Activated CD4-positive, alpha-beta memory T cell treated with anti-CD3 and anti-CD28 coated beads for 36 hours (primary cell): ENCODE results near the gene LMAN1. TPM values are rescaled to one million over a fixed set of nuclear protein-coding genes. Genes with fewer than 3 reads are reported as not detected.

ENCODE experiments used
- CTCF ChIA-PET: fragments of 350-600 bp; sonication (Branson Sonifier 250); formaldehyde crosslinking; loops from one replicate; lab custom pipeline; 2021; ENCODE audit warnings: antibody characterized with exemption, inconsistent platforms; lab: Charles Lee
- POLR2A ChIA-PET: fragments of 350-600 bp; sonication (Branson Sonifier 250); formaldehyde crosslinking; loops from one replicate; lab custom pipeline; 2021; ENCODE audit warnings: antibody characterized with exemption; lab: Charles Lee
- DNase-seq: peaks from one replicate; pipeline ENCODE4 v3.0.0-alpha.2; 2020
- H3K27ac Mint-ChIP-seq: one replicate; pipeline ENCODE4 v1.8.0; 2021; ENCODE audit warnings: mixed read lengths
- H3K27me3 Mint-ChIP-seq: one replicate; pipeline ENCODE4 v1.8.0; 2021; ENCODE audit warnings: mixed read lengths
- H3K36me3 Mint-ChIP-seq: one replicate; pipeline ENCODE4 v1.8.0; 2021; ENCODE audit warnings: mixed read lengths
- H3K4me1 Mint-ChIP-seq: one replicate; pipeline ENCODE4 v1.8.0; 2021; ENCODE audit warnings: low read depth, mixed read lengths
- H3K4me3 Mint-ChIP-seq: one replicate; pipeline ENCODE4 v1.8.0; 2021; ENCODE audit warnings: mild to moderate bottlenecking, mixed read lengths
- H3K9me3 Mint-ChIP-seq: one replicate; pipeline ENCODE4 v1.8.0; 2021; ENCODE audit warnings: mixed read lengths
- intact Hi-C: fragments of 100-400 bp; cut with micrococcal nuclease; formaldehyde crosslinking; loops from one replicate; pipeline ENCODE4 v1.15.1; 2023
- total RNA-seq, 2 experiments: library from RNA; stranded (reverse); gene quantifications; one replicate each; pipeline ENCODE4 v1.2.3, GENCODE V29; 2021

The LMAN1 gene
- total RNA-seq, 2 experiments from 2014 or later, result 155 to 158 TPM

GRCh38 chr18:59383851-59384250 lies 24.8 kb upstream of the LMAN1 start:
- H3K4me3 Mint-ChIP-seq, result no peak overlapping the region
- H3K27ac Mint-ChIP-seq, result no peak overlapping the region
- DNase-seq, result no peak
- CTCF ChIA-PET, result interaction anchor here (0.6 to 4.6 kb wide), 3 partner anchors 19 to 607 kb away, joined by 3 to 20 read pairs (median 3); no protein-coding TSS in a partner anchor
- no peaks in the 10 kb centered on the region for H3K36me3 Mint-ChIP-seq
- peaks cover 11% of the 10 kb centered on the region for H3K27me3 Mint-ChIP-seq
- H3K4me1 Mint-ChIP-seq, result no peaks in the 10 kb centered on the region
- POLR2A ChIA-PET, result no interaction called here
- intact Hi-C loops, result no loop called here
- H3K9me3 Mint-ChIP-seq, result no peaks in the 10 kb centered on the region

- CTCF ChIA-PET, result interaction anchor here (4.6 kb wide), 1 partner anchor 20 kb away, joined by 20 read pairs; no protein-coding TSS in a partner anchor
- no peak overlapping the region for H3K4me3 Mint-ChIP-seq
- peaks cover 19% of the 10 kb centered on the region for H3K27me3 Mint-ChIP-seq
- no peak overlapping the region for H3K27ac Mint-ChIP-seq
- intact Hi-C loops, result no loop called here
- no peaks in the 10 kb centered on the region for H3K36me3 Mint-ChIP-seq
- H3K4me1 Mint-ChIP-seq, result peaks cover 10% of the 10 kb centered on the region
- no peaks in the 10 kb centered on the region for H3K9me3 Mint-ChIP-seq
- POLR2A ChIA-PET, result no interaction called here
- no peak for DNase-seq
These were observed 23.3 kb upstream of the LMAN1 start for GRCh38 chr18:59382383-59382782.

GRCh38 chr18:59381949-59382348 lies 22.9 kb upstream of the LMAN1 start:
- Mint-ChIP-seq H3K27ac (no peak overlapping the region), H3K4me3 (no peak overlapping the region), H3K27me3 (peaks cover 19% of the 10 kb centered on the region), H3K4me1 (peaks cover 10% of the 10 kb centered on the region), H3K9me3 (no peaks in the 10 kb centered on the region), H3K36me3 (no peaks in the 10 kb centered on the region)
- POLR2A ChIA-PET, result no interaction called here
- intact Hi-C loops, result no loop called here
- no peak for DNase-seq
- CTCF ChIA-PET, result interaction anchor here (4.6 kb wide), 1 partner anchor 20 kb away, joined by 20 read pairs; no protein-coding TSS in a partner anchor

GRCh38 chr18:59380706-59381105 lies 21.6 kb upstream of the LMAN1 start:
- Mint-ChIP-seq H3K9me3 (no peaks in the 10 kb centered on the region), H3K27me3 (peaks cover 19% of the 10 kb centered on the region), H3K36me3 (no peaks in the 10 kb centered on the region), H3K4me3 (no peak overlapping the region), H3K27ac (no peak overlapping the region), H3K4me1 (peaks cover 10% of the 10 kb centered on the region)
- ChIA-PET POLR2A (interaction anchor here (1.0 kb wide), 1 partner anchor 21 kb away, joined by 3 read pairs; the partner anchor contains the start of gene LMAN1), CTCF (interaction anchor here (4.6 kb wide), 1 partner anchor 22 kb away, joined by 20 read pairs; no protein-coding TSS in a partner anchor)
- intact Hi-C loops, result no loop called here
- no peak for DNase-seq

- intact Hi-C loops, result no loop called here
- POLR2A ChIA-PET, result interaction anchor here (1.0 kb wide), 1 partner anchor 20 kb away, joined by 3 read pairs; the partner anchor contains the start of gene LMAN1
- Mint-ChIP-seq H3K36me3 (no peaks in the 10 kb centered on the region), H3K9me3 (no peaks in the 10 kb centered on the region), H3K4me1 (peaks cover 10% of the 10 kb centered on the region), H3K27me3 (peaks cover 19% of the 10 kb centered on the region), H3K4me3 (no peak overlapping the region), H3K27ac (no peak overlapping the region)
- CTCF ChIA-PET, result no interaction called here
- no peak for DNase-seq
These were observed 20.9 kb upstream of the LMAN1 start for GRCh38 chr18:59379772-59380522.

GRCh38 chr18:59377613-59378337 lies 18.7 kb upstream of the LMAN1 start:
- no peak for DNase-seq
- intact Hi-C loops, result no loop called here
- H3K4me3 Mint-ChIP-seq, result no peak overlapping the region
- peaks cover 32% of the 10 kb centered on the region for H3K27me3 Mint-ChIP-seq
- CTCF ChIA-PET, result interaction anchor here (0.8 kb wide), 1 partner anchor 24 kb away, joined by 3 read pairs; no protein-coding TSS in a partner anchor
- H3K4me1 Mint-ChIP-seq, result peaks cover 10% of the 10 kb centered on the region
- H3K36me3 Mint-ChIP-seq, result no peaks in the 10 kb centered on the region
- no peak overlapping the region for H3K27ac Mint-ChIP-seq
- POLR2A ChIA-PET, result no interaction called here
- H3K9me3 Mint-ChIP-seq, result no peaks in the 10 kb centered on the region

- H3K36me3 Mint-ChIP-seq, result no peaks in the 10 kb centered on the region
- ChIA-PET POLR2A (no interaction called here), CTCF (no interaction called here)
- H3K27me3 Mint-ChIP-seq, result peaks cover 39% of the 10 kb centered on the region
- H3K9me3 Mint-ChIP-seq, result no peaks in the 10 kb centered on the region
- no peak overlapping the region for H3K27ac Mint-ChIP-seq
- H3K4me1 Mint-ChIP-seq, result peaks cover 10% of the 10 kb centered on the region
- no peak overlapping the region for H3K4me3 Mint-ChIP-seq
- intact Hi-C loops, result no loop called here
- no peak for DNase-seq
These were observed 17.4 kb upstream of the LMAN1 start for GRCh38 chr18:59376351-59376935.

GRCh38 chr18:59374128-59374527 lies 15.1 kb upstream of the LMAN1 start:
- no peak overlapping the region for H3K27ac Mint-ChIP-seq

GRCh38 chr18:59372975-59373374 lies 13.9 kb upstream of the LMAN1 start:
- Mint-ChIP-seq H3K9me3 (no peaks in the 10 kb centered on the region), H3K4me3 (no peak overlapping the region), H3K27ac (no peak overlapping the region), H3K4me1 (peaks cover 6% of the 10 kb centered on the region), H3K27me3 (peaks cover 26% of the 10 kb centered on the region), H3K36me3 (no peaks in the 10 kb centered on the region)
- DNase-seq, result no peak
- ChIA-PET CTCF (interaction anchor here (0.7 kb wide), 1 partner anchor 1974 kb away, joined by 3 read pairs; no protein-coding TSS in a partner anchor), POLR2A (no interaction called here)
- intact Hi-C loops, result no loop called here

More at GRCh38 chr18:59374128-59374527, 15.1 kb upstream of the LMAN1 start:
- H3K27me3 Mint-ChIP-seq, result peaks cover 34% of the 10 kb centered on the region
- ChIA-PET POLR2A (no interaction called here), CTCF (interaction anchor here (0.9 kb wide), 1 partner anchor 106 kb away, joined by 3 read pairs; no protein-coding TSS in a partner anchor)
- H3K36me3 Mint-ChIP-seq, result no peaks in the 10 kb centered on the region
- DNase-seq, result no peak
- H3K4me3 Mint-ChIP-seq, result no peak overlapping the region
- intact Hi-C loops, result no loop called here
- H3K4me1 Mint-ChIP-seq, result peaks cover 10% of the 10 kb centered on the region
- H3K9me3 Mint-ChIP-seq, result no peaks in the 10 kb centered on the region

GRCh38 chr18:59360381-59360780 lies 1.3 kb upstream of the LMAN1 start:
- H3K4me3 Mint-ChIP-seq, result peak overlapping the region; percentile 45
- H3K36me3 Mint-ChIP-seq, result peaks cover 13% of the 10 kb centered on the region
- peaks cover 20% of the 10 kb centered on the region for H3K4me1 Mint-ChIP-seq
- DNase-seq, result no peak
- ChIA-PET CTCF (interaction anchor here (0.9 to 1.7 kb wide), 2 partner anchors 15 to 42 kb away, joined by 3 to 9 read pairs; no protein-coding TSS in a partner anchor), POLR2A (interaction anchor here (0.7 to 1.4 kb wide), 2 partner anchors 17 to 20 kb away, joined by 3 to 4 read pairs; no protein-coding TSS in a partner anchor)
- H3K27me3 Mint-ChIP-seq, result no peaks in the 10 kb centered on the region
- H3K27ac Mint-ChIP-seq, result no peak overlapping the region
- intact Hi-C loops, result no loop called here
- no peaks in the 10 kb centered on the region for H3K9me3 Mint-ChIP-seq

GRCh38 chr18:59359576-59359952 lies 499 bp upstream of the LMAN1 start:
- peak overlapping the region; percentile 70 for H3K4me3 Mint-ChIP-seq
- no peaks in the 10 kb centered on the region for H3K9me3 Mint-ChIP-seq
- intact Hi-C loops, result loop anchor here (1.0 to 10.0 kb wide), 5 partner anchors 43 to 689 kb away; partner anchors contain the start of genes MALT1, RAX and SEC11C
- CTCF ChIA-PET, result interaction anchor here (0.9 to 1.7 kb wide), 3 partner anchors 15 to 43 kb away, joined by 3 to 9 read pairs (median 3); no protein-coding TSS in a partner anchor
- peaks cover 24% of the 10 kb centered on the region for H3K4me1 Mint-ChIP-seq
- no peaks in the 10 kb centered on the region for H3K27me3 Mint-ChIP-seq
- peak overlapping the region; percentile 56 for H3K27ac Mint-ChIP-seq
- DNase-seq, result no peak
- POLR2A ChIA-PET, result interaction anchor here (0.6 to 1.6 kb wide), 7 partner anchors 14 to 688 kb away, joined by 3 to 7 read pairs (median 4); partner anchors contain the start of genes MALT1, PMAIP1 and SEC11C
- H3K36me3 Mint-ChIP-seq, result peaks cover 20% of the 10 kb centered on the region
